Stimulated activated effector memory CD8-positive, alpha-beta T cell treated with anti-CD3 and anti-CD28 coated beads, Interleukin-12 subunit alpha, Interleukin-12 subunit beta, amount 100 ng/mL, for 72 hours (primary cell): ENCODE results near the gene ZBTB5.
"Not testable (repeated sequence)": the region's sequence is repeated elsewhere in the genome, so short reads cannot be mapped to it uniquely, and the experiment has no call there.

Experiments
- ATAC-seq: fragments of 150-1000 bp; cut with Tn5 transposase; 2 replicates; pipeline ENCODE4 v1.10.0; 2021
- DNase-seq, 2 donors: peaks; one replicate each; pipeline ENCODE4 v3.0.0; 2021 to 2022; ENCODE audit warnings: low spot score in 2 of 2
- H3K27ac Mint-ChIP-seq: one replicate; pipeline ENCODE4 v1.8.0; 2022; ENCODE audit warnings: mild to moderate bottlenecking, mixed read lengths
- H3K36me3 Mint-ChIP-seq: one replicate; pipeline ENCODE4 v1.8.0; 2022; ENCODE audit warnings: mild to moderate bottlenecking, mixed read lengths
- H3K4me1 Mint-ChIP-seq: one replicate; pipeline ENCODE4 v1.8.0; 2022; ENCODE audit warnings: mixed read lengths
- H3K4me3 Mint-ChIP-seq: one replicate; pipeline ENCODE4 v1.8.0; 2022; ENCODE audit warnings: mild to moderate bottlenecking, mixed read lengths
- H3K9me3 Mint-ChIP-seq: one replicate; pipeline ENCODE4 v1.8.0; 2022; ENCODE audit warnings: mixed read lengths

Gene ZBTB5

DNA sequence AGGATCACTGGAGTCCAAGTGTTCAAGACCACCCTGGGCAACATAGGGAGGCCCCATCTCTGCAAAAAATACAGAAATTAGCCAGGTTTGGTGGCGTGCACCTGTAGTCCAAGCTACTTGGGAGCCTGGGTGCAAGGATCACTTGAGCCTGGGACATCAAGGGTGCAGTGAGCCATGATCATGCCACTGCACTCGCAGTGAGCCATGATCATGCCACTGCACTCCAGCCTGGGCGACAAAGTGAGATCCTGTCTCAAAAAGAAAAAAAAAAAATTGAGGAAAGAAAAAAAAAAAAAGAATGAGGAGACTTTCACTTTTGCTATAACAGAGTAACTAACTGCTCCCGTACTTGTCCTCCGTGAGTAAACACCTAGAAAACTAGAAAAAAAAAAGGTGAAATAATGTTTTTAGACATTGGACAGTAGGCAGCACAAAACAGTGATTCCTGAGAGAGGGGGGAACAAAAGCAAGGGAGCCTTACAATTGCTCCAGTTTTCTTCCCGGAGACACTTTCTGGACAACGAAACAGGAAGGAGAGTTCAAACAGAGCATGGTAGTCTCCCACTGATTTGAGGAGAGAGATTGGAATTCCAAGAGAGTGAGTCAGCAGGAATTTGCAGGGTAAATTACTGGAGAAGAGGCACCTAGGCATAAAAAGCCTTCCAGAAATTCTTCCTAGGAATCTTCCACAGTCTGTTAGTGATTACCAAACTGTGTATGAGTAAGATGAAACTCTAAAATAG lies 6.9 kb upstream of the ZBTB5 start:
- H3K36me3 Mint-ChIP-seq: no peaks in the 10 kb centered on the region
- peaks cover 8% of the 10 kb centered on the region for H3K4me1 Mint-ChIP-seq
- H3K4me3 Mint-ChIP-seq: peak overlapping the region; percentile 47
- no peak for DNase-seq
- peaks cover 4% of the 10 kb centered on the region for H3K9me3 Mint-ChIP-seq
- no peak for ATAC-seq
- peak overlapping the region; percentile 63 for H3K27ac Mint-ChIP-seq

DNA sequence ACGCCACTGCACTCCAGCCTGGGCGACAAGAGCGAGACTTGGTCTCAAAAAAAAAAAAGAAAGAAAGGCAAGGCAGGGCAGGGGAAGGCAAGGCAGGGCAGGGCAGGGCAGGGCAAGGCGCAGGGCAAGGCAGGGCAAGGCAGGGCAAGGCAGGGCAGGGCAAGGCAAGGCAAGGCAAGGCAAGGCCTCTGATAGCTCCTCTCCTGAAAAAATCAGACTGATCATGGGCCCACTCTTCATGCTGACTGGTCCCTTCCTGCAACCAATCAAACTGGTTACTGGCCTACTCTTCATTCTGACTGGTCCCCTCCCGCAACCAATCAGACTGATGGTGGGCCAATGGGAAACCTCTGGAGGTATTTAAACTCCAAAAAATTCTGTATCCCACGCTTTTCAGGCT lies 3.4 kb upstream of the ZBTB5 start:
- ATAC-seq (no peak), DNase-seq (no peak)
- H3K9me3 Mint-ChIP-seq: no peaks in the 10 kb centered on the region
- peaks cover 26% of the 10 kb centered on the region for H3K36me3 Mint-ChIP-seq
- H3K27ac Mint-ChIP-seq: no peak overlapping the region
- peaks cover 19% of the 10 kb centered on the region for H3K4me1 Mint-ChIP-seq
- no peak overlapping the region for H3K4me3 Mint-ChIP-seq

DNA sequence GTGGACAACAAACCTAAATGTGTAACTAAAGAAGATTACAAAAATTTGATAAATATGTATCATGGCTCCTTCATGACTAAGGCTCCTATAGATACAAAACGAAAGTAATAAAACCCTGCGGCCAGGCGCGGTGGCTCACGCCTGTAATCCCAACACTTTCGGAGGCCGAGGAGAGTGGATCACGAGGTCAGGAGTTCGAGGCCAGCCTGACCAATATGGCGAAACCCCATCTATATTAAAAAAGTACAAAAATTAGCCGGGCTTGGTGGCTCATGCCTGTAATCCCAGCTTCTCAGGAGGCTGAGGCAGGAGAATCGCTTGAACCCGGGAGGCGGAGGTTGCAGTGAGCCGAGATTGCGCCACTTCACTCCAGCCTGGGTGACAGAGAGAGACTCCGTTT lies 2.3 kb upstream of the ZBTB5 start:
- peaks cover 30% of the 10 kb centered on the region for H3K4me1 Mint-ChIP-seq
- not testable (repeated sequence) for DNase-seq, ATAC-seq, H3K9me3 Mint-ChIP-seq, H3K4me3 Mint-ChIP-seq, H3K27ac Mint-ChIP-seq
- H3K36me3 Mint-ChIP-seq: peaks cover 37% of the 10 kb centered on the region

DNA sequence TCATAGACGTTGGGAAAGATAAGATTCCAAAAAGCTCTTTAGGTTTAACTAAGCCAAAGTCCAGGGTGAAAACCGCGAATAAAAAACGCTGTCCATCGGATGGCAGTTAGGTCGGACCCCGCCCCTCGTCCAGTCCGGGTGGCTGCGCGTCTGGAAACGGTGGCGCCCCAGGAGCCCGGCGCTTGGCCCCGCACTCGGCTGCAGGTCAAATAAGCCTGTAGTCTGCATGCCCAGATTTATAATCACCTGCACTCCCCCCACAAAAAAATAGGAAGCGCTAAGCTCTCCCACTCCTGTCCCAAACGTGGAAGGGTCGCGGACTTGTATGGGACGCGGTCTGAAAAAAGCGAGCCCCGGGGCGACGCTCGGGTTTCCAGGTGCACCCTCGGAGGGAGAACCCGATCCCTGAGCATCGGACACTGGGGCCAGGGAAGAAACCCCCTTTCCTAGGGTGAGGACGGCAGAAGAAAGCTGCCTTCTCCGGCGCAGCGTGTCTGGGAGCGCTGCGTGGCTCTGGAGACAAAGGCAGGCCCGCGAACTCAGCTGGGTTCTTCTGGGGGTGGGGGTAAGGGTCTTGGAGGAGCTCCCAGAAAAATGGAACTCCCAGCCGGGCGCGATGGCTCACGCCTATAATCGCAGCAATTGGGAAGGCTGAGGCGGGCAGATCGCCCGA lies 923 bp upstream of the ZBTB5 start:
- peaks cover 27% of the 10 kb centered on the region for H3K4me1 Mint-ChIP-seq
- peak; percentile 1 for ATAC-seq
- peak overlapping the region; percentile 97 for H3K27ac Mint-ChIP-seq
- H3K4me3 Mint-ChIP-seq: peak overlapping the region; percentile 94
- H3K36me3 Mint-ChIP-seq: peaks cover 40% of the 10 kb centered on the region
- peak; percentile 12 to 66 for DNase-seq
- H3K9me3 Mint-ChIP-seq: no peaks in the 10 kb centered on the region

DNA sequence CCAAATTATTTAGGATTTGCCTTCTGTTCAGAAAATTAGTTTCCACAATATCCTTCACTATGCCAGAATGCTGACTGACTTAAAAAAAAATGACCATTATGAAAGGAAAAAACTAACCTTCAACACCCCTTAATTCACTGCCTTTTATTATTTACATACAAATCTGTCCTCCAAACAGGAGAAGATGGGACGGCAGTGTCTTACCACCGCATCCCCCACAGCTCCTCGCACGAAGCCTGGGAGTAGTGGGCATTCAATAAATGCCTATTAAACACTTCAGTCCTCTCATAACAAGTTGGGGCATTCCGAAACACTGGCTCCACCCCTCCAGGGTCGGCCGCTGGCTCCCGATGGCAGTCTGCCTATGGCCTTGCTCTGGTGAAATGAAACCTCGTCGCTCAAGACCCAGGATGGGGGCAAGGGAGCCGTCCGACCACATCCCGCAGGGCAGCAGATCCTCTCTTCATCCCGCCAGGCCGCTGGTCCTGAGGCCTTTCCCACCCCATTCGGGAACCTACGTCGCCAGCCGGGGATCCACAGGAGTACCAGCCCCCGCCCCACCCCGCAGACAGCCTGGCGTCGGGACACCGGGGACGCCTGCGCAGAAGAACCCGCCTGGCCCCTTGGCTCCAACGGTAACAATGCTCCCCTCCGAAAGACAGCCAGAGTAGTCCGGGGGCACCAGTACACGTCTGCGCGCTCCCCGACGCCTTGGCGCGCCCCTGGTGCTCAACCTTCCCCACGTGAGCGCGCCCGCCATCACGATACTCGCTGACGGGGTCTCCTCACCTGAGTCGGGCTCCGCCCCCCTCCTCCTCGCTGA lies 613 bp downstream of the ZBTB5 start:
- Mint-ChIP-seq H3K4me3 (peak overlapping the region; percentile 94), H3K36me3 (peaks cover 49% of the 10 kb centered on the region), H3K4me1 (peaks cover 27% of the 10 kb centered on the region), H3K9me3 (no peaks in the 10 kb centered on the region), H3K27ac (peak overlapping the region; percentile 97)
- ATAC-seq (peak; percentile 63), DNase-seq (peak; percentile 76 to 93)

DNA sequence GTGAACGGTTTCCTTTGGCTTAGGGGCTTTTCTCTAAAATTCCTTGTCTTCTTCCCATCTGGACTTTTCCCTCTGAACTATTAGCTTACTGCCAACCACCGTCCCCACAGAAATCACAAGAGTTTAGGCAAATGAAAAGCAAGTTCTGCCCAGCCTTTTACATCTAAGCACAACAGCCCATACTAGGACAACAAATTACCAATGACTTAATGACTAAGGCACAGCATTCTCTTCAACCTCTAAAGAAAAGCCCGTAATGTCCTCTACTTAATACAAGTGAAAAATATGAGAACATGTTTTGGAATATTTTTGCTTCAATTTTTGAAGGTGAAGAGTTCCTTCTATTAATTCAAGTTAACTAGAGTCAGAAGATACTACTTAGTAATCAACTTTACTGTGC lies 1.2 kb downstream of the ZBTB5 start:
- Mint-ChIP-seq H3K4me3 (peak overlapping the region; percentile 94), H3K4me1 (peaks cover 27% of the 10 kb centered on the region), H3K9me3 (no peaks in the 10 kb centered on the region), H3K27ac (peak overlapping the region; percentile 97), H3K36me3 (peaks cover 49% of the 10 kb centered on the region)
- ATAC-seq (no peak), DNase-seq (no peak)

DNA sequence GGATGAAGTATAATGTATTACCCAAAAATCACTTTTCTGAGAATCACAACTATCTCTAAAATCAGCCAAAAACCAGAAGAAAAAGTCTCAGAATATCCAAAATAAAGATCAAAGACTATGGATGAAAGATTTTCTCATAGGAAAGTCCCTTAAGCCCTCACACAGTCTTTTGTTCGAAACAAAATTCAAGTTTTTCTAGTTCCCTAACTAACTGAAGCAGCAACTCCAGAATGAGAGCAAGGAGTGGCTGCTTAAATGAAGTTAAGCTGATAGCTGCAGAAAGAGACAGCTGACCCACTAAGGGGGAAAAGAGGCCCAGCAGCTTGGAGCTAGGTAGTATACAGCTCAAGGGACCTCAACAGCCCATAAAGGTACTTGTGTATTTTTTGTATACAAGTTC lies 8.4 kb downstream of the ZBTB5 start:
- no peak overlapping the region for H3K27ac Mint-ChIP-seq
- no peak for DNase-seq
- peaks cover 30% of the 10 kb centered on the region for H3K4me1 Mint-ChIP-seq
- H3K36me3 Mint-ChIP-seq: peaks cover 9% of the 10 kb centered on the region
- H3K9me3 Mint-ChIP-seq: no peaks in the 10 kb centered on the region
- ATAC-seq: no peak
- no peak overlapping the region for H3K4me3 Mint-ChIP-seq

DNA sequence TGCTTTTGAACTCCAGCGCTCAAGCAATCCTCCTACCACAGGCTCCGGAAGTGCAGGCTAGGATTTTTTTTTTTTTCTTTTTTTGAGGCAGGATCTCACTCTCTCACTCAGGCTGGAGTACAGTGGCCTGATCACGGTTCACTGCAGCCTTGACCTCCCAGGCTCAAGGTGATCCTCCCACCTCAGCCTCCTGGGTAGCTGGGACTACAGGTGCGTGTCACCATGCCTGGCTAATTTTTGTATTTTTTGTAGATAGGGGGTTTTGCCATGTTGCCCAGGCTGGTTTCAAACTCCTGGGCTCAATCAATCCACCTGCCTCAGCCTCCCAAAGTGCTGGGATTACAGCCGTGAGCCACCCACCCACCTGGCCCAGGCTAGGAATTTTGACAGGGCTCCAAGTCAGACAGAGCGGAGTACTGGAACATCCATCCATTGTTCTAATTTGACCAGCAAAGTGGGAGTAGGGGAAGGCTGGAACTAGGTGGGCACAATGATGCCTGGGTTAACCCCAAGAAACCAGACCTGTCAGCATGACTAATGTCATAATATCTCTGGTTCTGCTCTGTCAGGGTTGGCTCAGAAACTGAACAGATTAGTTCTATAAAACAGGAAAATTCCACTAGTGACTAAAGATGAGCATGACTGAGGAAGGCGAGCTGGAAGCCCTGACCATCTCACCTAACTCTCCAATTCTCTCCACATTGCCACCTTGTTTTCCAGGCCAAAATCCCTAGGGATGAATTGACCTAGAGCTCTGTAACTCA lies 9.2 kb downstream of the ZBTB5 start:
- Mint-ChIP-seq H3K36me3 (peaks cover 12% of the 10 kb centered on the region), H3K27ac (no peak overlapping the region), H3K9me3 (no peaks in the 10 kb centered on the region), H3K4me1 (peaks cover 30% of the 10 kb centered on the region), H3K4me3 (no peak overlapping the region)
- no peak for ATAC-seq
- DNase-seq: no peak

DNA sequence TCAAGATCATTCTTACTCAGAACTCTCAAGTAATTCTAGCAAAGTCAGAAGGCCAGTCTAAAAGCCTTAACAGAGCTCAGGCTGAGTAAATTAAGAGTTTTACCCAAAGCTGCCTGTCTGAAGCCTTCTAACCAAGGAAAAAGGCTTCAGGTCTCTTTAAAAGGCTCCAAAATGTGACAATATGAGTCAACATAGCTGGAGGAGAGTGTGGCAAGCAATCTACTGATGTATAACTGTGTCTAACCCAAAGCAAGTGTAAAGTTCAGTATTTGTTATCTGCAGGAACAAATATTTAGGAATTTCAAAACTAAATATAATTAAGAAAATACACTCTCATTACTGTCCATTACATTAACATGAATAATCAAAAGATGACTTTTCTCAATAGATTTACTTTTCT lies 11.0 kb downstream of the ZBTB5 start:
- H3K36me3 Mint-ChIP-seq: peaks cover 22% of the 10 kb centered on the region
- no peak overlapping the region for H3K4me3 Mint-ChIP-seq
- H3K9me3 Mint-ChIP-seq: no peaks in the 10 kb centered on the region
- no peak for ATAC-seq
- peaks cover 30% of the 10 kb centered on the region for H3K4me1 Mint-ChIP-seq
- no peak for DNase-seq
- H3K27ac Mint-ChIP-seq: peak overlapping the region; percentile 7

DNA sequence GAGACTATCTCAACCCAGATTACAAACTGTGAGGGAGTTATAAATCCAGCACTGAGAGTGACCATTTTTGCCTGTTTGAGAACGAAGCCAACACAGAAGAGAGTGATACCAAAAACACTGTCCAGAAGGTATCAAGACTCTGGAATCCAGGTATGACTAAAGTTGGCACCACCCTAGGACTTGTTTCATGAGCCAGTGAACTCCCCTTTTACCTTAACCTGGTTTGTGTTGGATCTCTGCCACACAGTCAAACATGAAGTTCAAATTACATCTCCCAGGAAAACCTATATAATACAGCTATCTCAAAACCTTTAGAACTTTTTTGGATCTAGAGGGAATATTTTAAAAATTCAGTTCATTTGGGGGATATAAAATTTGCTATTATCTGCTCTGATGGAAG lies 11.4 kb downstream of the ZBTB5 start:
- H3K27ac Mint-ChIP-seq: peak overlapping the region; percentile 7
- no peak overlapping the region for H3K4me3 Mint-ChIP-seq
- no peaks in the 10 kb centered on the region for H3K9me3 Mint-ChIP-seq
- no peak for ATAC-seq
- peaks cover 23% of the 10 kb centered on the region for H3K36me3 Mint-ChIP-seq
- peaks cover 30% of the 10 kb centered on the region for H3K4me1 Mint-ChIP-seq
- no peak for DNase-seq

DNA sequence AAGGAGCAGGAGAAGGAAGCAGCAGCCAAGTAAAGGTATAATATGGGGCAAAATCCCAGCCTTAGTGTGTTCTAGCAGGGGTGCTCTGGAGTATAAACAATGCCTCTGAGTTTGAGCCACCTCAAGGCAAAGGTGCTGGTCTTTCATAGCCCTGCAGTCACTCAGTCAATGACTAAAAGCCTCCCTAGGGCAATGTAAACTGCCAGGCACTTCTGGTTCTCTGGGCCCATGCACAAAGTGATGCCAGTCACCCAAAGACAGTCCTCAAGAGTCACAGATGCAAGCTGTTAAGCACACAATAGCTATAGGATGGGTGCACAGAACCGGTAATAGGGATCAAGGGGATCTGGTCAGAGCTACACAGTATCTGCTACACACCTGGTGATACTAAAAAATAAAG lies 12.6 kb downstream of the ZBTB5 start:
- Mint-ChIP-seq H3K36me3 (peaks cover 34% of the 10 kb centered on the region), H3K4me3 (no peak overlapping the region), H3K27ac (no peak overlapping the region), H3K9me3 (no peaks in the 10 kb centered on the region), H3K4me1 (peaks cover 28% of the 10 kb centered on the region)
- no peak for DNase-seq
- no peak for ATAC-seq

DNA sequence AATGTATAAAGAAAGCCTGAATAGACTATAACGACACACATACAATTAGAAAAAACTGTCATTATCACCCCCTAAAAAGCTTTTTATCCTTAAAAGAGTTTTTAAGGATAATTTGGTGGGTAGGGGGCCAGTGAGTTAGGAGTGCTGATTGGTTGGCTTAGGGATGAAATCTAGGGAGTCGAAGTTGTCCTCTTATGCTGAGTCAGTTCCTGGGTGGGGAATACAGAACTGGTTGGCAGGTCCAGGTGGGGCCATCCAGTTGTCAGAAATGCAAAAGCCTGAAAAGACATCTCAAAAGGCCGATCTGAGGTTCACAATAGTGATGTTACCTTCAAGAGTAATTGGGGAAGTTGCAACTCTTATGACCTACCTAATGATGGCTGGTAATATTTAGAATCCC lies 13.6 kb downstream of the ZBTB5 start:
- Mint-ChIP-seq H3K27ac (peak overlapping the region; percentile 54), H3K4me1 (peaks cover 27% of the 10 kb centered on the region), H3K36me3 (peaks cover 35% of the 10 kb centered on the region)

DNA sequence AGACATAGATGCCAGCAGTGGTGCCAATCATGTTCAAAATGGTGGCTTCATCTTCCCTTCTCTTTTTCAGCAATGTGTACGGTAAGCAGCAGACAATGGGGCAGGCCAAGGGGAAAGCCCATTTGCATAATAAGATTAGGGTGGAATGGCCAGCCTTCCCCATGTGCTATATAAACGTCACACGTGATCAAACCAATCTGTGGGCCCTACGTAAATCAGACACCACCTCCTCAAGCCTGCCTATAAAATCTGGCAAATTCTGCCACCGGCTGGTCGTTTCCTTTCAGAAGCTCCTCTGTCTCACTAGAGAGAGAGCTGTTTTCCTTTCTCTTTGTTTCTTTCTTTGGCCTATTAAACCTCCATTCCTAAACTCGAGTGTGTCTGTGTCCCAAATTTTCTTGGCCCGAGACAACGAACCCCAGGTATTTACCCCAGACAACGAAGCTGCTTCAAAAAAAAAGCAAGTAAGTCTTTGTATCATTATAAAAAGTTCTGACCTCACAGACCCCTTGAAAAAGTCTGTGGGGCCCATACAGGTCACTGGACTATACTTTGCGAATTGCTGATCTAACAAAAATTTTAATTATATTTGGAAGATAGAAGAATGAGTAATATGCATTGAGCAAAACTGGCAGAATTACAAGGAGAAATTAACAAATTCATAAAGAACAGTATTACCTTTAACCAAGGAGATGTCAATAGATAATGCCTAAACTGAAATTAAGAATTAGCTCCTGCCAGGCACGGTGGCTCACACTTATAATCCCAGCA lies 15.2 kb downstream of the ZBTB5 start:
- peaks cover 31% of the 10 kb centered on the region for H3K4me1 Mint-ChIP-seq
- H3K36me3 Mint-ChIP-seq: peaks cover 35% of the 10 kb centered on the region
- no peaks in the 10 kb centered on the region for H3K9me3 Mint-ChIP-seq
- ATAC-seq (no peak), DNase-seq (no peak)
- no peak overlapping the region for H3K27ac Mint-ChIP-seq
- no peak overlapping the region for H3K4me3 Mint-ChIP-seq

More for the DNA sequence above, 13.6 kb downstream of the ZBTB5 start:
- no peaks in the 10 kb centered on the region for H3K9me3 Mint-ChIP-seq
- ATAC-seq: no peak
- no peak overlapping the region for H3K4me3 Mint-ChIP-seq
- DNase-seq: no peak

DNA sequence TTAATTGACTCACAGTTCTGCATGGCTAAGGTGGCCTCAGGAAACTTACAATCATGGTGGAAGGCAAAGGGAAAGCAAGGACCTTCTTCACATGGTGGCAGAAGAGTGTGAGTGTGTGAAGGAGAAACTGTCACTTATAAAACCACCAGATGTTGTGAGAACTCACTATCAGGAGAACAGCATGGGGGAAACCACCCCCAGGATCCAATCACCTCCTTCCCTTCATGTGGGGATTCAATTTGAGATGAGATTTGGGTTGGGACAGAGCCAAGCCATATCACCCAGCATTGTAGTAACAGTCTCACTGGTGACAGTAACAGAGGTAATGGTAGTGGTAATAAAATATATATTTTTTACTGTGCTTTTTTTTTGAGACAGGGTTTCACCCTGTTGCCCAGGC lies 18.1 kb downstream of the ZBTB5 start:
- DNase-seq (no peak), ATAC-seq (no peak)
- peaks cover 43% of the 10 kb centered on the region for H3K36me3 Mint-ChIP-seq
- H3K9me3 Mint-ChIP-seq: no peaks in the 10 kb centered on the region
- no peak overlapping the region for H3K27ac Mint-ChIP-seq
- peaks cover 18% of the 10 kb centered on the region for H3K4me1 Mint-ChIP-seq
- no peak overlapping the region for H3K4me3 Mint-ChIP-seq
